NCI-H748 treated with DMSO at 0.1 percent for 48 hours (cell line): ENCODE measurements around the gene KPNA6.
"Not testable (repeated sequence)": the region's sequence is repeated elsewhere in the genome, so short reads cannot be mapped to it uniquely, and the experiment has no call there.

Experiments used
- DNase-seq: peaks from one replicate; lab custom pipeline; 2025; lab: John Stamatoyannopoulos, UW

KPNA6 gene

DNA sequence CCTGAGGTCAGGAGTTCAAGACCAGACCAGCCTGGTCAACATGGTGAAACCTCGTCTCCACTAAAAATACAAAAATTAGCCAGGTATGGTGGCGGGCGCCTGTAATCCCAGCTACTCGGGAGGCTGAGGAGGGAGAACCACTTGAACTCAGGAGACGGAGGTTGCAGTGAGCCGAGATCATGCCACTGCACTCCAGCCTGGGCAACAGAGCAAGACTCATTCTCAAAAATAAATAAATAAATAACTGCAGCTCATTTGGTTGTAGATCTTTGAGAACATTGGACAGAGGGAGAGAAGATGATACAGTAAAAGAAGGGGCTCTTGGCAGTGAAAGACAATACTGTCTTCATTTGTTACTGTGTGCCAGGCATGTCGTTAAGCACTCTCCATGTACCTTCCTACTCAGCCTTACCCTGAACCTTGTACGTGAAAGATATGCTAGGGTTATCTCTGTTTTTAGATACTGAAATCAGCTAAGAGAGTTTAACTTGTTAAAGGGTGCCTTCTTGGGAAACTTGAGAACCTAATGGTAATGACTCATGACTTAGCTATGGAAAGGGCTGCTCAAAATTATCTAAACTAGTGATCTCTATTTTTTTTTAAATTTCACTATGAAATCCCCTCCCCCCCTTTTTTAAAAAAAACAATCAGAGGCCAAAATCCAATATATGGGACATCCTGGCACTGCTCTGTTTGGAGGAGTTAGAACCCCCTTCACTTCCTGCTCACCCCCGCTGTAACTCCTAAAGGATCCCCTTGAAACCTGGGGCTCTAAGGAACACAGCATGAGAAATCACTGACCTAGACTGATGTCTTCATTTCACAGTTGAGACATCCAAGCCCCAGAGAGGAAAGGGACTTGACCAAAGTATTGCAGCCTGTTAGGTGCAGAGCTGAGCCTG, 6.8 kb upstream of the KPNA6 start:
- DNase-seq: no peak

DNA sequence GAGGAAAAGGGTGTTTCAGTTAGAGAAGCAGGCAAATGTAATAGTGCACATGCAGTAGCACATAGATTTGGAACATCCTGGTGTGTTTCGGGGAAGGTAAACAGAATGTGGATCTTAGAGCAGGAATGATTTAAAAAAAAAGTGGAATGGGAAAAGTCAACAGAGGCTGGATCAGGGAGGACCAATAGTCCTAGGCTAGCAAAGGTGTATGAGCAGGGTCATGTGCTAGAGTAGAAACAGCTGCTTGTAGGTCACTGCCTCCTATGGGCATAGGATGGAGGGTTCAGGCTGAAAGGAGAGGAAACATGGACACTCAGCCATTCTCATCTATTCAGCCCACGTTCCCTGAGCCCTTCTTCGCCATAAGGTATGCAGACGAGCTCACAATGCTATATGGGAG, 3.7 kb upstream of the KPNA6 start:
- no peak for DNase-seq

GRCh38 chr1:32105338-32105737, 2.5 kb upstream of the KPNA6 start:
- DNase-seq: no peak

DNA sequence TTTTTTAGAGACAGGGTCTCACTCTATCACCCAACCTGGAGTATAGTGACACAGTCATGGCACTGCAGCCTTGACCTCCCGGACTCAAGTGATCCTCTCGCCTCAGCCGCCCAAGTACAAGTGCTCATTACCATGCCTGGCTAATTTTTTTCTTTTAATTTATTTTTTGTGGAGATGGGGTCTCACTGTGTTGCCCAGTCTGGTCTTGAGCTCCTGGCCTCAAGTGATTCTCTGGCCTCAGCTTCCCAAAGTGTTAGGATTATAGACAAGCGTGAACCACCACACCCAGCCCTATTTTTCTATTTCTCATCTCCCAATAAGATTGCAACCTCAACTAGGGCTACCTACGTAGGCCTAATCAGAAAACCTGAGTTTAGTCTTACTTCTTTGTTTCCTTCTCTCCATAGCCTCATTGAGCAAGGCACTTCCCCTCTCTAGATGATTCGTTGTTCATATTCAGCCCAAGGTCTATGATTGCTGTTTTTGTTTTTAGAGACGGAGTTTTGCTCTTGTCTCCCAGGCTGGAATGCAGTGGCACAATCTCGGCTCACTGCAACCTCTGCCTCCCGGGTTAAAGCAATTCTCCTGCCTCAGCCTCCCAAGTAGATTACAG, 1.1 kb upstream of the KPNA6 start:
- no peak for DNase-seq

- DNase-seq: no peak
Measured at GRCh38 chr1:32111040-32111623, 3.3 kb downstream of the KPNA6 start.

GRCh38 chr1:32111789-32112188, 3.9 kb downstream of the KPNA6 start:
- DNase-seq: no peak

- DNase-seq: no peak
Measured at GRCh38 chr1:32112806-32113375, 5.0 kb downstream of the KPNA6 start.

GRCh38 chr1:32113436-32113835, 5.6 kb downstream of the KPNA6 start:
- not testable (repeated sequence) for DNase-seq

- no peak for DNase-seq
Measured at GRCh38 chr1:32114420-32114819, 6.6 kb downstream of the KPNA6 start.

DNA sequence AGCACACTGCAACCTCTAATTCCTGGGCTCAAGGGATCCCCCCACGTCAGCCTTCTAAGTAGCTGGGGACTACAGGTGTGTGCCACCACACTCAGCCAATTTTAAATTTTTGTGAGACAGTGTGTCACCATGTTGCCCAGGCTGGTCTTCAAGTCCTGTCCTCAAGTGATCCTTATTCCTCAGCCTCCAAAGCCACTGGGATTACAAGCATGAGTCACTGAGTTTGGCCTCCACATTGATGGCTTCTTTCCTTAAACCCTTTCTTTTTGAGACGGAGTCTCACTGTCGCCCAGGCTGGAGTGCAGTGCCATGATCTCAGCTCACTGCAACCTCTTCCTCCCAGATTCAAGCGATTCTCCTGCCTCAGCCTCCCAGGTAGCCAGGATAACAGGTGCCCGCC, 7.6 kb downstream of the KPNA6 start:
- DNase-seq: no peak

GRCh38 chr1:32116531-32116930, 8.7 kb downstream of the KPNA6 start:
- no peak for DNase-seq

DNA sequence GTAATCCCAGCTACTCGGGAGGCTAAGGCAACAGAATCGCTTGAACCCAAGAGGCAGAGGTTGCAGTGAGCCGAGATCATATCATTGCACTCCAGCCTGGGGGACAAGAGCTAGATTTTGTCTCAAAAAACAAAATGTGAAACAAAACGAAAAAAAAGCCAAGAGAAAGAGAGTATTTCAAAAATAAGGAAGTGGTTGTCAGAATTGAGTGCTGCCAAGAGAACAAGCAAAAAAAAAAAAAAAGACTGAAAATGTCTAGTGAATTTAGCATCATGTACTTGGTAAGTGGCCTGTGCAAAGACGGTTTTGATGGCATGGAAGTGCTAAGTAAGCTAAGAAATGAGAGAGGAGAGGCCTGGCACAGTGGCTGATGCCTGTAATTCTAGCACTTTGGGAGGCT, 14.3 kb downstream of the KPNA6 start:
- DNase-seq: no peak

- not testable (repeated sequence) for DNase-seq
Measured at GRCh38 chr1:32123361-32123760, 15.5 kb downstream of the KPNA6 start.

GRCh38 chr1:32125313-32125712, 17.5 kb downstream of the KPNA6 start:
- no peak for DNase-seq

- no peak for DNase-seq
Measured at GRCh38 chr1:32126770-32127169, 18.9 kb downstream of the KPNA6 start.

- no peak for DNase-seq
Measured at GRCh38 chr1:32127409-32128198, 19.7 kb downstream of the KPNA6 start.

GRCh38 chr1:32128479-32128878, 20.6 kb downstream of the KPNA6 start:
- no peak for DNase-seq

DNA sequence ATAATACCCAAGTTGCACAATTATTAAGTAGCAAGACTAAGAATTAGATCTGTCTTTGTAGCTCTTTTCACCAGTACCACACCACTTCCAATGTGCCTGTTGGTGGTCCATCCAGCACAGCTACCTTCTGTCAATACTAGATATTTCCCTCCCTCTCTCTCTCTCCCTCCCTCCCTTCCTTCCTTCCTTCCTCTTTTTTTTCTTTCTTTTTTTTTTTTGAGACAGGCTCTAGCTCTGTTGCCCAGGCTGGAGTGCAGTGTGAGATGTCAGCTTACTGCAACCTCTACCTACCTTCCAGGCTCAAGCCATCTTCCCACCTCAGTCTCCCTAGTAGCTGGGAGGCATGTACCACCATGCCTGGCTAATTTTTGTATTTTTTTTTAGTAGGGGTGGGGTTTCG, 21.1 kb downstream of the KPNA6 start:
- DNase-seq: no peak

DNA sequence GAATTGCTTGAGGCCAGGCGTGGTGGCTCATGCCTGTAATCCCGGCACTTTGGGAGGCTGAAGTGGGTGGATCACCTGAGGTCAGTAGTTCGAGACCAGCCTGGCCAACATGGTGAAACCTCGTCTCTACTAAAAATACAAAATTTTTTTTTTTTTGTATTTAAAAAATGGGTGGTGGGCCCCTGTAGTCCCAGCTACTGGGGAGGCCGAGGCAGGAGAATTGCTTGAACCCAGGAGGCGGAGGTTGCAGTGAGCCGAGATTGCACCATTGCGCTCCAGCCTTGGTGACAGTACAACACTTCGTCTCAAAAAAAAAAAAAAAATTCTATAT, 26.1 kb downstream of the KPNA6 start:
- DNase-seq: not testable (repeated sequence)

DNA sequence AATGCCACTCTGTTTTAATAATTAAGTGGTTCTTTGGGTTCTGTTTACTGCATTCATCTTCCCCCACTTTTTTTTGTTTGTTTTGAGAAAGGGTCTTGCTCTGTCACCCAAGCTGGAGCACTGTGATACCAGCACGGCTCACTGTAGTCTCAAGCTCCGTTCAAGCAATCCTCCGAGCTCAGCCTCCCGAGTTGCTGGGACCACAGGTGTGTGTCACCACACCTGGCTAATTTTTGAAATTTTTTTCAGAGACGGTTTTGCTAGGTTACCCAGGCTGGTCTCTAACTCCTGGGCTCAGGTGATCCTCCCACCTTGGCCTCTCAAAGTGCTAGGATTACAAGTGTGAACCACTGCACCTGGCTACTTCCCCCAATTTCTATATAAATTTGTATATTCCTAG, 29.3 kb downstream of the KPNA6 start:
- DNase-seq: no peak

DNA sequence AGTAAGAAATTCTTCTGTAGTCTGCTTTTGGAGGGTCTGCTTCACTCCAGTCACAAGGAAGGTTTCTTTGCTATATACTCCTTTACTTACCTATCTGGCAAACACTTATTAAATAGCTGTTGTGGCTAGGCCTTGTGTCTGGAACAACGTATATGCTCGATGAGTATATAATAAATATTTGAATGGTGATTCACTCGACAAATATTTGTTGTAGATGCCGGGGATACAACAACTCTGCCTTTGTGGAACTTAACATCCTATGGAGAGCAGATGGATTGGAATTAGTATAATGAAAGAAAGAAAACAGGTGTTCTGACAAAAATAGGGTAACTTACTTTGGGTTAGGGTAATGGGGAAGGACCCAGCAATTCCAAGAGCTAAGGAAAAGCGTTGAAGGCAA, 31.1 kb downstream of the KPNA6 start:
- DNase-seq: no peak
